ENCODE measurements around the gene UNC5B.

The UNC5B gene

DNA sequence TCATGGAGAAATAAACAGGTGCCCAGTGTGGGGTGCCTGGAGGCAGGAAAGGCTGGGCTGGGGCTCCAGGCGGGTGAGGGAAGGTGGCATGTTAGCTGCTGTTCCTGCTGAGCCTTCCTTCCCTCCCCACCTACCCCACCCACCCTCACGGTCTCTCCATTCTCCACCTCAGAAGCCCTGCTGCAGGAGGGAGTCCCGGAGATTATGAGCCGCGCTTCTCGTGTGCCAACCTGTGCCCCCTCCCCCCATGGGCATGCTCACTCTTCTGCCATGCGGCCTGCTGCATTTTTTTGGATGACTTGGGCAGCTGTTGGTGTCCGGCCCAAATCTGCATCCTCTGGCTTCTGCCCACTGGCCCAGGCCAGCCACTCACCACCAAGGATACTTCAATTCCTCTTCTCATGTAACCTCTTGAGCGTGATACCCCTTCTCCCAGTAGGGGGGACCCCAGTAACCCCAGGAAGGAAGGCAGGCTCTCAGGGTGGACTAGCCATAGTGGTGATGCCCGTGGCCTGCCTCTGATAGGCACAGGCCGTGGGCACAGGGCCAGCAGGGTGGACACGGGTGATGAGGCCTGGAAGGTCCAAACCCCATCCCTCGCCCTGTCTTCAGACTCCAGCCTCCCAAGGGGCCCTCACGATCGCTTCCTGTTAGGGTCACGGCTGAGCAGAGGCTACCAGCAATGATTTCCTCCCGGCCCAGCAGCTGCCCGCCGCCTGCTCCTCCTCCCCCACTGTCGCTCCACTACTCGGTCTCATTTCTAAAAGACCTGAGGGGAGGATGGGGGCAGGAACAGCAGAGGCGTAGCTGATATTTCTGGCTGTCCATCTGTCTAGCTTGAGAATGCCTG, 27.8 kb downstream of the UNC5B start:
- no peak for DNase-seq (ENCODE audit: low read depth)

DNA sequence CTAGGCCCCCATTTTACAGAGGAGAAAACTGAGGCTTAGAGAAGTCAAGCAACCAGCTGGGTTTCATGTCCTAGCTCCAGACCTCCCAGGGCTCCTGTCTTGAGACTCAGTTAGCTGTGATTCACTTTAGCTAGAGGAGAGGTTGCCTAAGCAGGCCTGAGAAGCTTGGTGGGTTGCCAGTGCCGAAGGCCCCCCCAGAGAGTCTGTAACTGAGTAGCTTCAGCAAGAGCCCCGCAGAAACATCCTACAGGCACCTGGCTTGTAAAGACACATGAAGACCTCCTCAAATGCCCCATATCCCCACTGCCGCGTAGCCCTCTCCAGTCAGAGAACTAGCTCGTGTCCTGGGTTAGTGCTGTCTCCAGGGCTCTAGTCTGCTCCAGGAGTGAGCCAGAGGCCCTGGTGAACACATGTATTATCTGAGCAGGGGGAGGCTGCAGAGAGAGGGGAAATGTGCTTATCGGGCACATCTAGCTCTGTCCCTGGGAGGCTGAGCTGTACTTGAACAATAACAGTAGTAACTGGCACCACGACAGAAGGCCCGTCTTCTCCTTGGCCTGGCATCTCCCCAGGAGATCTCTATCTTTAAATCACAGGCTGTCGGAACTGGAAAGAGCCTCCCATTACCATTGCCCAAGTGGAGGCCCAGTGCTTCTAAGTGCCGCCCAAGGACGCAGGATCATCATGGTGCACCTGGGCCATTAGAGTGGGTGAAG, 28.9 kb downstream of the UNC5B start:
- DNase-seq (ENCODE audit: low read depth): no peak

DNA sequence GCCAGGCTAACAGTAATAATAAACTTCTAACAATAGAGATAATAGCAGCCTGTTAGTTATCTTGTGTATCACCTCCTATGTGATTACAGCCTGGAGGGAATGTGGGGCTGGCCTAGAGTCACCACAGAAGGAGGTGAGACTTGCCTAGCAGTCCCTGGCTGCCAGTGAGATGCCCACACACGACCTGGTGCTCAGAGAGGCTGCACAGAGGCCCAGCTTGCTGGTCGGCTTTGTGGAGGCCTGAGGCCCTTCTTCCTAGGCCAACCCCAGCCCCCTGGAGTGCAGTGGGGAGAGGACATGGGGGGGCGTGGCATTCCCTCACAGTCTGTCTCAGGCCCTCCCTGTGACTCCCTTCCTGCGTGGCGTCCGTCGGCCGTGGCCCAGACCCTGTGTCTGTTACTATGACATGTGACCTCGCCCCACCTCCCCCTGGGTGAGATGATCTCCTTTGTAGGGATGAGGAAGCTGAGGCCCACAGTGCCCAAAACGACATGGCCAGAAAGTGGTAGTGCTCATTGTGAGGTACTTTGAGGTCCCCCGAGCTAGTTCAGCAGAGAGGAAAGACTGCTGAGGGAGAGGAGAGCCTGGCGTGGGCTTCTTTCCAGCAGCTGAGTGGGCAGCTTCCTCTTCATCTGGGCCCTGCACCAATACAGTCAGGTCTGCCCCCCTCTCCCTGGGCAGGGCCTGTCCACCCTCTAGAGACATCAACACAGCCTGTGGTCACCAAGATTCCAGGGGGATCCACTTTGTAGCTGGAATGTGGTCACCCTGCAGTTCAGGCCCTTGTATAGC, 29.7 kb downstream of the UNC5B start:
- no peak for DNase-seq (ENCODE audit: low read depth)

DNA sequence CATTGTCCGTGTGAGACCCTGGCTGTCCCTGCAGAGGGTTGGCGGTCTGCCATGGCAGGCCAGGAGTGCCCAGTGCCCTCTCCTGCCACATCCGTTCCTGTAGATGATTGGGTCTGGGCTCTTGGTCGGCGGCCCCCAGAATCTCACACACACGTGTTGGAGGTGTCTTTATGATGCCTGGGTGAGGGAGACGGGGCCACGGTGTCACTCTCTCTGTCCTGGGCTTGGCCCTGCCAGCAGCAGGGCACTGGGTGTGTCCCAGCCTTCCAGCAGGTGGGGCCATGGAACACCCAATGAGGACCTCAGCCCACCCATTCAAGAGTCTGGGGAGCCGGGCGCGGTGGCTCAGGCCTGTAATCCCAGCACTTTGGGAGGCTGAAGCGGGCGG, 30.2 kb downstream of the UNC5B start:
- DNase-seq (ENCODE audit: low read depth): no peak

DNA sequence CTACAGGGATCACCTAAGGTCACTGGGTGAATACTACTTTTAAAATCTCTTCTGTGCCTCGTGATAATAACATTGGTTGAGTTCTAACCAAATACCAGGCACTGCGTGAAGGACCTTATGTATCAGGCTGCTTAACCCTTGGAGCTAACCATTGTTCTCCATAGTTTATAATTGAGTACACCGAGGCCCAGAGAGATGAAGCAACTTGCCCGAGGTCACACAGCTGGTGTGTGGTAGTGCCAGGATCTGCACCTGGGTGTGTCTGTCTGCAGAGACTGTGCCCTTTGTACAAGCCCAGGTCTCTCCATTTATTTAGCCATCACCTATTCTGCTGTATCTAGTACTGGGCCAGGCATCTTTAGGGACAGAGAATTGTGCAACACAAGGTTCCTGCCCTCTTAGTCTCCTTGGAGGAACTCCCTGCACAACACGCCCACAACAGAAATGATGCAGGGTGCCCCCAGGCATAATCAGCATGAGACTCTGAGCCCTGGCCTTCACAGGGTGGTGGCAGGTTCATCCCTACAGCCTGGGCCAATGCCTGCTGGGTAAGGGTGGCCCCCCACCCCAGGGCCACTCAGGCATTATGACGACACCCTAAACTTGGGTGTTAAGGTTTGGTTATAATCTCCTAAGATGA, 31.5 kb downstream of the UNC5B start:
- no peak for DNase-seq (ENCODE audit: low read depth)

DNA sequence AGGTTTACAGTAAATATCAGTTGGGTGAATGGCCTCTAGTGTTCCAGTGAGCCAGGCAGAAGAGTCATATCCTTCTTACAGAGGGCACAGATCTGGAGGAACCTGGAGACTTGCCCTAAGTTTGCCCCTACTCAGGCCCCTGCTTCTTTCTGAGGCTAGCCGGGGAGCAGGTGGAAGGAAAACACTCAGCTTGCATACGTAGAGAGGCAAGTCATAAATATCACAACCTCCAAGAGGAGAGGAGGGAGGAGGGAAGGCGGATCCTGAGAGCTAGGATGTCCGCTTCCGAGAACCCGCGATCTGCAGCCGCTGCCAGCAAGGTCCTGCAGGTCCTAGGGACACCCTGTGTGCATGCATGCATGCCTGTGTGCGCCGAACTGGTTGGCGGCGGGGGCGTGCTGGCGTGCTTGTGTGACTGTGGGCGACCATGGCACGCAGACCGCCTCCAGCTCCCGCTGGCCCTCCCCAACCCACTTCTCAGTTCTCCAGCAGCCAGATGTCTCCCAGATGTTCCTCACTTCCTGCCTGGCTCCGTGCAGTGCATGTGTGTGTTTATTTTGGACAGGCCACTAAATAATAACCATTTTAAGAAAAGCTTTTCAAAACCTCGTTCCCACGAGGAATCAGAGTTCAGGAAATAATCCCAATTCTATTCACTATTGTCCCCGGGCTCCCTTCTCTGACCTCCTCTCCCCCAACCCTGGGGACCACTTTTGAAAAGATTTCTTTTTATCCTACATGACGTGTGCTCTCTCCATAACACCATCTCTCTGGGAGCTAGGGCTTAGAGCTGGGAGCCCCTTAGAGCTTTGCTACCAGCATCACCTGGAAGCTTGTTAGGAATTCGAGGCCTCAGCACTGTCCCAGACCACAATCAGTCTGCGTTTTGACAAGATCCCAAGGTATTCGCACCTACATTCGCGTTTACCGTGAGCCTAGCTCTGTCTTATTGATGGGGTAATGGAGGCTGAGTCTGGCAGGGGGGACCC, 32.4 kb downstream of the UNC5B start:
- DNase-seq (ENCODE audit: low read depth): no peak

DNA sequence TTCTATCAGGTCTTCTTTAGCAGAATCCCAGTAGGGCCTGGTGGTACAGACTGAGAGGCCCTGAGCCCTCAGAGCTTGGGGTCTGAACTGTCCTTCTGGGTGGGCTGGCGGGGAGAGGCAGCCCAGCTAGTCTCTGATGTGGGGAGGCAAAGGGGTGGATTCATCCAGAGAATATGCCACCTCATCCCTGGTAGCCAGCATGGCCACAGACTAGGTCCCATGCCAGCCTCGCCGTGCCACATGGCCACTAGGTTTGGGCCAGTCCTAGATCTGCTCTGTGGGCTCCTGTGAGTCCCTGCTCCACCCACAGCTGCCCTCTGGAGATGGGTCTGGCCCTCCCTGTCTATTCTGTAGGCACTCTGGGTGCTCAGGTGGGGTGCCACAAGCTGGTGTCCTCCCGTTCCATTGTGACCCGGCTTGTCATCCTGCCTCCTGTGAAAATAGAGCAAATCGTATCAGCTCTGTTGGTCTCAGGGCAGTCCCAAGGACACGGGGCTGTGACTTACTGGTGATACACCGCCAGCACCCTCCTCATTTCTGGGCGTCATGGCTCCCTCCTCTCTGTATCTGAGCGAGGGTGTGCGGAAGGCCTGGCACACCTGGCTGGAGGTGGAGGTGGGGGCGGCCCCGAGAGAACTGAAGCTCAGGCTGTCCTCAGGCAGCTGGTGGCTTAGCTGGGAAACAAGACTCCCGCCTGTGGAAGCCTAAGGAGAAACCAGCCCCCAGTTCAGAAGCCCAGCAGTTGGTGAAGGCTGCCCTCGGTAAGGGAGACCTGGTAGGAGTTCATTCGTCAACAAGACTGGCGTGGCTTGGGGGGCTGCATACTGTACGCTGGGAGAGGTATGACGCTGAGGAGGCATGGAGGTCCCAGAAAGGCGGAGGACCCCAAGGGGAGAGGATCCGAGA, 33.3 kb downstream of the UNC5B start:
- DNase-seq (ENCODE audit: low read depth): no peak

DNA sequence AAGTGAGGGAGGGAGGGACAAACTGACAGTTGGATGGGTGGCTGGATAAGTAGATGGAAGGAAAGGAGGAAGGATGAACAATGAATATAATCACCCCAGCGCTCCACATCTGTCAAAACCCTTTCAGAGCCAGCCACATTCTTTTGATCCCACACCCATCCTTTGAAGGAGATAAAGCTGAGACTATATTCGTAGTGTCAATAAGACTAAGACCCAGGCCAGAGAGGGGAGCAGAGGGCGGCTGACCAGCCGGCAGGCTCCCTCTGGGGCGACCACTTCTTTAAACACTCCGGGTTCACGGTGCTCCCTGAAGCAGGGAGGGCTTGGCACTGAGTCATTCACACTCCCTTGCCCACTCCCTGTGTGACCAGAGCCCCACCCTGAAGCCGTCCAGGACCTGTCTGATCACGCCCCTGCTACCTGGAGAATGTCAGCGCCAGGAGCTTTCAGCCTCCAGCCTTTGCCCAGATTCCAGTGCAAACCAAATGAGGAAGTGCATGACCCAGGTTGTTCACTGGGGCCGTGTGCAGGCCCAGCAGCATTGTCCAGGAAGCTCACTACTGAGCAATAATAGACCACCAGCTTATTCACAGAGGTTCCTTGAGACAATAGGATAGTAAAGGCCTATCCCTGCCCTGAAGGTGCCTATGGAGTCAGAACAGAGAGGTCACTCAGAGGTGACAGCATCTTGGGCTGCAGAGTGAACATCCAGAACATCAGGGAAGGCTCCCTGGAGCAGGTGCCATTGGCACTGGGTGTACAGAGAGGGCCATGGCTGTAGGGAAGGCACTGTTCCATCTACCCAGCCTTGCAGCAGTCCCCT, 34.4 kb downstream of the UNC5B start:
- DNase-seq (ENCODE audit: low read depth): no peak

DNA sequence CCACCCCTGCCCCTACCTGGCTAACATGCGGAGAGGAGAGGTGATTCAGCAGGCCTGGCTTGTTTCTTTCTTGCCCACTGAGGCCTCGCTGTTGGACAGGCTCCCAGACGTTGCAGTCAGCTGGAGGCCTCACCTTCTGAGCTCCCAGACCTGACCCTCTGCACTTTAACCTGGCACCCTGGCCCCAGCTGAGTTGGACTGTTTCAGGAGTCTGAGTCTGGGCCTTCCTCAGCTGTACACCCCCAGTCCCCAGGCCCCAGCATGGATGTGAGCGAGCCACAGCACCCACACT, 35.0 kb downstream of the UNC5B start:
- no peak for DNase-seq (ENCODE audit: low read depth)

DNA sequence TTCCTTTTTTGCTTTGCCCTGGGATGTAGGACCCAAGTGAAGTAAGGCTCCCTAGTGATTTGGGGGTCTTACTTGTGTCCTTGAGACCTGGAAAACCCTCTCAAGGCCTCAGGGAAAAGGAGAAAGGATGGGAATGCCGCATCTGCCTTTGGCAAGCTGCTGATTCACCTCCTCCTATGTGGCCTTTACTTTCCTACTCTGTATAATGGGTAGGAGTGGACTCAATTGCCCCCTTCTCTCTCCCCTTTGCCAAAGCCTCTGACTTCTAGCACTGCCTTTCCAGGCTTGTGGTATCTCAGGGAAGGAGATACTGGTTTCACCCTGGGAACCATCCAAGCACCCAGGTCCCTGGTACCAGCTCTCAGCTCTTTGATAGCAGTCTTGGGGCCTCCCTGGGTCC, 35.4 kb downstream of the UNC5B start:
- no peak for DNase-seq (ENCODE audit: low read depth)

DNA sequence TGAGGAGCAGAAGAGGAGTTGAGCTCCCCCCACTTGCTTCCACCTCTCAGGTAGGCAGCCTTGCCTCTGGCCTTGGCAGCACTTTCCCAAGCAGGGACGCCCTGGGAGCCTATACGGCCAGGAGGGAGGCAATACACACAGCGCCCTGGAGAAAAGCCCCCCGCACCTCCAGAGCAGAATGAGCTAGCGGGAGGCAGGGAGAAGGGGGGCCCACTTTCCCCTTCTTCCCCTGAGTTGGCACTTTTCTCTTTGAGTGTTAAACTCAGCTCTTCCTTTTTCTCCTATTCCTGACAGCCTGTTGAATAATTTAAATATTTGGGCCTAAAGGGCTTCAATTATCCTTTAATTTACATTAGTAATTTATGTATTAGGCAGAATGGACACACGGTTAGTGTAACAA, 35.8 kb downstream of the UNC5B start:
- no peak for DNase-seq (ENCODE audit: low read depth)

DNA sequence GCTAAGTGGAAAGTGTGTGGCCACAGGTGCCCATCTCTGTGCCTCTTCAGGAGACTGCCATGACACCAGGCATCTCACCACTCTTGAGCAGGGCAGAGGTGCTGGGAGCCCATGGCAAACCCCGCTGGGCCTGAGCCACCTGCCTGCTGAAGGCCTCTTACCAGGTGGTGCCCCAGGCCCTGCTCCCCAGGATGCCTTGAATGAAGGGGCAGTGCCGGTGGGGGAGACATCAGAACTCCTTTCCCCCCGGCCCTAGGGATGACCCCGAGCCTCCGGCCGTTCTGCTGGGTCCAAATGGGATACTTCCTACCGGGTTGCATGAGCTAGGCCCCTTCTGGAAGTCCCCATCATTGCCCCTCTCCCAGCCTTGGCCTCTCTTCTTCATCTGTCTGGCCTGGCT, 37.6 kb downstream of the UNC5B start:
- no peak for DNase-seq (ENCODE audit: low read depth)

DNA sequence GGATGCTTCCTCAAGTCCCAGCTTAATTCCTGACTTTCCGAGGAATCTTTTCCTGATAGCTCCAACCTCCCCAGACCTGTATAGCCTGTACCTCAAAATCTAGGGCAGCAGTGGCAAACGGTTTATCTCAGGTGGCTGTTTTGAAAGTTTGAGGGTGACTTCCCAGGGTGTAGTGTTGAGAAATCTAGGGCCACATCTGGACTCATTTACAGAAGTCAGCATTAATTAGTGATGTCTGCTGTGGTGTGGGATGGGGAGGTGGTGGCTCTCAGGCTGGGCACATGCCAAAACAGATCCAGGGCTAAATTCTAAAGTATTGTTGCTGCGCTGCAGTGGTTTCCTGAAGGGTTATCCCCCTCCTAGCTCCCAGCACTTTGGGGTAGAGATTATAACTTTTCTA, 38.0 kb downstream of the UNC5B start:
- DNase-seq (ENCODE audit: low read depth): no peak

DNA sequence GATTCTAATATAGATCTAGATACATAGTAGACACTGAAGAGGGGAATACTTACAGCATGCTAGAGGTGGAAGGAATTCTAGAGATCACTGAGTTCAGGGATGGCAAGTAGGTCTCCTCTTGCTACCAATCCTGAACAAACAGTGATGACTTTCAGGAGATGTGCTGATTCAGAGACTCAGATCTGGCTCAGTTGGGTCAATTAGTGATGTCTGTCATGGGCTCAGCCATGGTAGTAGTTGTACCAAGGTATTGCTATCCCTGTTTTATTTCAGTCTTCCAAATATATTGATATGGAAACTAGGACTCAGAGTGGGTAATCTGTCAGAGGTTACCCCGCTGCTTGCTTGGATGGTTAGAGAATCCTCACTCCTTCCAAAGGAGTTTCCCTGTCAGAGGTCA, 38.5 kb downstream of the UNC5B start:
- no peak for DNase-seq (ENCODE audit: low read depth)

DNA sequence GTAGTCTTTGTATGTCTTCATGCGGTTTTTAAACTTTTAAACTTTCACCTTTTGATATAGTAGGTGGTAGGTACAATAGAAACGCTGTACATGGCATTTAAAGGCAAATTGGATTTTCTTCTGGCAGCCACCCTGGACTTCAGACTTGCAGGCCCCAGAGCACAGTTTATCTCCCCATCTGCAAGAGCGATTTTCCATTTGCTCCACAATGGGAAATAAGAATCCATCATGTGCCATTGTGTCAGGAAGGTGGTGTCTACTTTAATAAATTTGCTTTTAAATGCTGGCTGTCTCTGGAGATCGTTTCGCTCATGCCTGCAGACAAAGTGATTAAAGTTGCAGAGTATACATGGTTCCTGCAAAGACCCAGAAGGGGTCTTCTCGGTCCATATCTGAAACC, 38.9 kb downstream of the UNC5B start:
- DNase-seq (ENCODE audit: low read depth): no peak

DNA sequence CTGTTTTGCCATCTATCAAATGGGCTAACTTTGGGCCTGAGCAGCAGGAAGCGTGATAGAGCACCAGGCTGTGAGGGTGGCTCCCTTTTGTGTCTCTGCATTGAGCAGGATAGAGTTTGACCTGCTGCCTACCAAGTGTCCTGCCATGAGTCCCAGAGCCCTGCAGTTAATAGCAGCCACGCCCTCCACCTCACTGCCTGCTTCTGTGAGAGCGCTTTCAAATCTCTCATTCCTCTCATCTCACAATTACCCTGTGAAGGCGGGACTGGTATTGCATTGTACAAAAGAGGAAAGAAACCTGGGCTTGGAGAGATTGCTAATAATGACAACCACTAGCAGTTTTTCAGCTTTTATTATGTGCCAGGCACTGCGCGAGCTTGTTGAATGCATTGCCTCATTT, 39.9 kb downstream of the UNC5B start:
- DNase-seq (ENCODE audit: low read depth): no peak

DNA sequence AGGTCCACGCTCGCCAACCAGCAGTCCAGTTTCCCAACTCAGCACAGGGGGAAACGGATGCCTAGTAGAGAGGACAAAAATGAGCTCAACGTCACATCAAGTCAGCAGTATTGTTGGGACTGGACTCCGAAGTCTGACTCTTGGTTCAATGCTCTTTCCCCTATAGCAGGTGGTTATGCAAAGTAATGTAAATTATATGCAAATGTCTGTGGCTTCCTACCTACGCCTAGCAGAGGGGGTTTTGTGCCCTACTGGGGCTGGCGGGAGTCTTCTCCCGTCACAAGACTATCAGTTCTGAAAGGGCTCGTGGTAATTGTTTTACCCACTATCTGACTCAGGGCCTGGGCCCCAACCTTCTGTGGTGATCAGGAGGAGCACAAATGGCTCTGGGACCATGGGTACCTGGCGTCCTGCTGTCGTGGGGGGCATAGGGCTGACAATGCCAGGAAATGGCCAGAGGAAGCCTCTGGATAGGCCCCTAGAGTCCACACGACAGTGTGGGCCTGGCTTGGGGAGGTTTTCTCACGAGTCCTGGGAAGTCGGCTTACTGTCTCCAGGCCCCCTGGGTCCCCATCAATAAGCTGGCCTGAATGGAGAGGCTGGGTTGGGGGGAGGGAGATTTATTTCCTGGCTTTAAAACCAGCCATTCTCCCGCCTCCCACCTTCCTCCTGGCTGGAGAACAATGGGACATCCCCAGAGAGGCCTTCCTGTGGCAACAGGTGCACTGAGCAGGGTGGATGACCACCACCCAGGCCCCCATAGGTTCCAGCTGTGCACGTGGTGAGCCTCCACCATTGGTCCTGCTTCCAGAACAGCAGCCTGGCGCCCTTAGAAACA, 41.8 kb downstream of the UNC5B start:
- DNase-seq (ENCODE audit: low read depth): no peak

DNA sequence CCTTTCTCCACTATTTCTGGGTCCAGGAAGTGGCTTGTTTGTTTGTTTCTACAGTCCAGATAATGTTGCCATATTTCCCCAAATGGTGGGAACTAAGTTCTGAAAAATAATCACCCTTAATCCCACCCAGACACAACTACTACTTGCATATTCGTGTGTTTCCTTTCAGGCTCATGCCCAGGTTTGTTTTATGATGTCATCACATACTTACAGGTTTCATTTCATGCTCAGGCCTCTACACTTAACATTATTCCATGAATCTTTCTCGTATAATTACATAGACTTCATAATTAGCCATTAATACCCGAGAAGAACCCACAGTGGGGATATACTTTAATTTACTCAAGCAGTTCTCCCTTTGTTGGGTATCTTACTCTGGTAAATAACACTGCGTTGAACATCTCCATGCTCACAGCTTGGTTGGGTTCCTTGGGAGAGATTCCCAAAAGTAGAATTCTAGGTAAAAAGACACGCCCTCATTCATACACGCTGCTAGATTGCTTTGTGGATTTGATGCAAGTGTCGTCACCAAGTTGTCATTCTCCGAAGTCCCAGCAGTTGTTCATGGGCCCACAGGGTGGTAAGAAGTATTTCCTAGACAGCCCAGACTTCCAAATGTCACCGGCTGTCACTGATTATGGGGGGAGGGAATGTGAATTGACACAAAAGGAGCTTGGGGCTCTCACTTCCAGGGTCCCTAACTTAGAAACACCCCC, 42.6 kb downstream of the UNC5B start:
- no peak for DNase-seq (ENCODE audit: low read depth)

Data from activated T-cell treated with anti-CD3 and anti-CD28 coated beads for 1 hour (primary cell).